Measurements from ENCODE around the gene SORBS2.
"Not testable (repeated sequence)": the region's sequence is repeated elsewhere in the genome, so short reads cannot be mapped to it uniquely, and the experiment has no call there.

The SORBS2 gene

DNA sequence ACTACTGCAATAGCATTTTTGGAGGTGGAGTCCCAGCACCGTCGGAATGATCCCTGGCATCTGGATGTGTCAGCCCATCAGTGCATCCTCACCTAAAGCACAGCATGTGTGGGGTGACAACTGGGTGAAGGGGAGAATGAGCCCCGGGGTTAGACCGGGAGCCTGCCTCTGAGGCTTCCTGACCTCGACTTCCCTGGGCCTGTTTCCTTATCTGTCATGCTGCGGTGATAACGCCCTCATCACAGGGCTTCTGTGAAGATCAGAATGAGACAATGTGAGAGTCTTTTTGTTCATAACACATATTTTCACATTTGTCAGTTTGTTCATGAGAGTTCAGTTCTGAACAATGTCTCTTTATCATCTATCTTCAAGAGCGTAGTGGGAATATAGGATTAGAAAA is 245.6 kb downstream of the SORBS2 start:
- DNase-seq (ENCODE audit: low read depth in 4 of 4, low spot score in 1 of 4) = peak in 1 of 4 experiments; percentile 4

DNA sequence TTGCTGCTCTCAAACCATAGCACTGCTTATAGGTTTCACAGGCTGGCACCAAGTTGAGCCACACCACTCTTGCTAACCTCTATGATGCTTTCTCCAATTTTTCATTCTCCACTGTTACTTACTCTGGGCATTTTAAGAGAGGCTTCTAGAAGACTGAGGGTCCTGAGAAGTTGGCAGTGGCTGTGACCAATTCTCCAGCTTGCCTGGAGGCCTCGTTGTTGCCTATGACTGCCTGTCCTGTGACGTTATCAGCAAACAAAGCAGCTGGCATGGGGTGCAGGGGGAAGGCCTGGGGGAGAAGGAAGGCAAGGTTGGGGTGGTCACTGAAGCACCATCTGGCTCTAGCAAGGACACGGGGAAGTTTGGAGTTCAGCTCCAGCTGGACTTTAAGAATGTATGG is 246.3 kb downstream of the SORBS2 start:
- no peak for DNase-seq (ENCODE audit: low read depth in 4 of 4, low spot score in 1 of 4)

DNA sequence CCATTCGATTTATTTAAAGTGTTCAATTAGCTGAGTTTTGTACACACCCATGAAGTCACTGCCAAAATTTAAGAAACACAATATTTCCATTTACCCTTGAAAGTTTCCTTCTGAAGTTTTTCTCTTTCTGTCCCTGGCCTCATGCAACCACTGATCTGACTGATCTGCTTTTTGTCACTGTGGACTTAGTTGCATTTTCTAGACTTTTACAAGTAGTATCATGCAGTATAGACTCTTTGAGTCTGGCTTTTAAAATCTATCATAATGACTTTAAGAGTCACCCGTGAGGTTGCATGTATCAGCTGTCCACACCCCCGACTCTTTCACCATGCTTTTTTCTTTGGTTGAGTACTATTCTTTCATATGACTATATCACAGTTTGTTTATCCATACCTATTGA is 247.6 kb downstream of the SORBS2 start:
- DNase-seq (ENCODE audit: low read depth in 4 of 4, low spot score in 1 of 4) = no peak

GRCh38 chr4:185562531-185562930 is 249.5 kb downstream of the SORBS2 start:
- no peak for DNase-seq (ENCODE audit: low read depth in 4 of 4, low spot score in 1 of 4)

DNA sequence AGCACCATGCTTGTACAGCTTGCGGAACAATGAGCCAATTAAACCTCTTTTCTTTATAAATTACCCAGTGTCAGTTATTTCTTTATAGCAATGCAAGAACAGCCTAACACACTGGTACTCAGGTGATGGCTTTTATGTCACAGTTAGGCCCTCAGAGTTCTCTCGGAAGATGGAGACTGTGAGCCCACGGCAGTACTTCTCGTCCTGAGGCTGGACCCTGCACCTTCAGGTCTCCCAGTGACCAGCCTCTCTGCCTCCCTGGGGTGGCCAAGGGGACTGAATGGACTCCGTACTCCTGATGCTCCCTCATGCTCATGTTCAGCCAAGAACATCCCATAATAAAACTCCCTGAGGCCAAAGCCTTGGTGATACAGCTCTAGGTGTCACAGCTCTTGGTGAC is 251.7 kb downstream of the SORBS2 start:
- no peak for DNase-seq (ENCODE audit: low read depth in 4 of 4, low spot score in 1 of 4)

- DNase-seq (ENCODE audit: low read depth in 4 of 4, low spot score in 1 of 4) = no peak
These were observed 252.1 kb downstream of the SORBS2 start for GRCh38 chr4:185559915-185560281.

DNA sequence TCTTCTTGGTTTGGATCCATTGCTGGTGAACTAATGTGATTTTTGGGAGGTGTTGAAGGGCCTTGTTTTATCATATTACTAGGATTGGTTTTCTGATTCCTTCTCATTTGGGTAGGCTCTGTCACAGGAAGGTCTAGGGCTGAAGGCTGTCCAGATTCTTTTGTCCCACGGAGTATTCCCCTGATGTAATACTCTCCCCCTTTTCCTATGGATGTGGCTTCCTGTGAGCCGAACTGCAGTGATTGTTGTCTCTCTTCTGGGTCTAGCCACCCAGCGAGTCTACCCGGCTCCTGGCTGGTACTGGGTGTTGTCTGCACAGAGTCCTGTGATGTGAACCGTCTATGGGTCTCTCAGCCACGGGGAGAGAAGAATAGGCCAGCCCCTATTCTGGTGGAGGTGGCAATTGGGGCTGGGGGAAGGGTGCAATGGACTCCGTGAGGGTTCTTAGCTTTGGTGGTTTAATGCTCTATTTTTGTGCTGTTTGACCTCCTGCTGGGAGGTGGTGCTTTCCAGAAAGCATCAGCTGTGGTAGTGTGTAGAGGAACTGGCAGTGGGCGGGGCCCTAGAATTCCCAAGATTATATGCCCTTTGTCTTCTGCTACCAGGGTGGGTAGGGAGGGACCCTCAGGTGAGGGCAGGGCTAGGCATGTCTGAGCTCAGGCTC is 252.6 kb downstream of the SORBS2 start:
- DNase-seq (ENCODE audit: low read depth in 4 of 4, low spot score in 1 of 4) = not testable (repeated sequence)

DNA sequence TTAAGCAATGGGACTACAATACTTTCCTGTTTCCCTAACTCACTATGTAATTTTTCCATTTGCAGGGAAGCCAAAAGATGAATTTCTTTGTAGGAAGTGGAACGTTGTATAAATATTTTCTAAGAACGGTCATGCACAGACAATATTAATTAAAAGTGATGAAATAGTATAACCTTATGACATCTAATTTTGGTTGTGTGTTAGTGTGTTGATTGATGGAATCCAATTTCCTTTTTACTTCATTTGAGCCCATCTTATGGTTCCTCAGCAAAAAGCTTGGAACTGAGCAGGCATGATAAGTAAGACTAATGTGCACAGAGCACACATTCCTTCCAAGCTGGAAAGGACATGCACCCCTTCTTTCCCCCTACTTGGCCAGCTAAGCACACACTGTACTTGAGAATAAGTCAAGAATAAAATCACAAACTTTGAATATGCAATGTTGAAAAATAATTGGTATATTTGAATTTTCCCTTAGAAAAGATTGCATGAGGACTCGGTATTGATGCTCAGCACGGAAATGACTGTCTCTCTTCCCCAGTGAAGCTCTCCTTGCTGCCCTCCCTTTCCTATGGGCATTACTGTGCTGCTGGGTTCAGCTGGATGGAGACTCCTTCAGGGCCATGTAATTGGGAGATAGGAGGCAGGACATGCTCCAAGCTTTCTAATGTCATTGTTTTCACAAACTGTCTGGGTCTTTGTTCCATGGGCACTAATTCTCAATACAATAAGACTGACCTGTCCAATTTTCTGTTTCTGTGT is 257.4 kb downstream of the SORBS2 start:
- no peak for DNase-seq (ENCODE audit: low read depth in 4 of 4, low spot score in 1 of 4)

GRCh38 chr4:185552254-185552653 is 259.7 kb downstream of the SORBS2 start:
- DNase-seq (ENCODE audit: low read depth in 4 of 4, low spot score in 1 of 4) = no peak

DNA sequence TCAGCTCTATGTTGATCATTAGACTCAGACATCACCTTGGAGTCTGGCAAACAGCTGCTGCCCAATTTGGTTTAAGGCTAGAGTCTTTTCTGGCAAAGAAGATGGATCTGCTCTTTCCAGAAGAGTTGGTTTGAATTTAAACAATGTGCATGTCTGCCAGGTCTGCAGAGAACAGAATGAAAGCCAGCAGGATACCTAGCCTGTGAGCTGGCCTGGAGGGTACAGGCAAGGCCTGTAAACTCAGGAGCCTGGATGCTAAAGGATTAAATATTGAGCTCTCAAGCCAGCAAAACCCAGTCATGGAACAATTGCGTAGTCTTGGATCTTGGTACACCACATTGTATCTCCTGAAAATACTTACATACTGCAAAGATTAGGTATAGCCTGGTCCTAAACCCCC is 261.1 kb downstream of the SORBS2 start:
- no peak for DNase-seq (ENCODE audit: low read depth in 4 of 4, low spot score in 1 of 4)

- DNase-seq (ENCODE audit: low read depth in 4 of 4, low spot score in 1 of 4) = no peak
These were observed 262.8 kb downstream of the SORBS2 start for GRCh38 chr4:185549095-185549639.

GRCh38 chr4:185548587-185548986 is 263.4 kb downstream of the SORBS2 start:
- no peak for DNase-seq (ENCODE audit: low read depth in 4 of 4, low spot score in 1 of 4)

GRCh38 chr4:185546335-185546734 is 265.7 kb downstream of the SORBS2 start:
- no peak for DNase-seq (ENCODE audit: low read depth in 4 of 4, low spot score in 1 of 4)

DNA sequence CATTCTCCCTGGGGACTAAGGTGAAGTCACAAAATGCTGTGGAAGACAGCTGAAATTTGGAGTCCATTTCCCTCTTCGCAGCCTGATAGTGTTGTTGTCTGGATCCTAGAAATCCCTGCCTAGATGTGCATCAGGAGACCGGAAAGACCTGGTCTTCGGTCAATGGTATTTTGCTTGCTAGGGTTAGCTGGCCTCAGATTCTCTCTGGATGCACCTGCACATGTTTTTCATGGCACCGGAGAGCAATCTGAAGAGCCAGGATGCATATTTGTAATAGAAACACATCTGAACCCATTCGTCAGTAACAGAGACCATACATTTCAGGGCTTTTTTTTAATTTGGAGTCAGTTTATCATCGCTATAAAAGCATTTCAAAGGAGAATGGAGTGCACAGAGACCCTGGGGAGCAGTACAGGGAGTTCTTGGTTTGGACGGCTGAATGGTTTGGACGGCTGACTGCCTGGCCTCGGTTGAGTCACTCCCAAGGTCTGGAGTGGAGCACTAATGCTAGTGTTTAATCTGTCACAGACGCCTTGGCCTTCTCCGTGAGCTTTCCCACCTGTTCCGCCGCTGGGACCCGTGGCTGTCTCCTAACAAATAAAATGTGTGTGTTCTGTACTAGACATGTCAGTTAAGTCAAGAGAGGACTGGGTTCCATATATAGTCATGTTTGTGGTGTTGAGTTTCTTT is 269.2 kb downstream of the SORBS2 start:
- DNase-seq (ENCODE audit: low read depth in 4 of 4, low spot score in 1 of 4) = no peak

- DNase-seq (ENCODE audit: low read depth in 4 of 4, low spot score in 1 of 4) = no peak
These were observed 270.7 kb downstream of the SORBS2 start for GRCh38 chr4:185541251-185541727.

DNA sequence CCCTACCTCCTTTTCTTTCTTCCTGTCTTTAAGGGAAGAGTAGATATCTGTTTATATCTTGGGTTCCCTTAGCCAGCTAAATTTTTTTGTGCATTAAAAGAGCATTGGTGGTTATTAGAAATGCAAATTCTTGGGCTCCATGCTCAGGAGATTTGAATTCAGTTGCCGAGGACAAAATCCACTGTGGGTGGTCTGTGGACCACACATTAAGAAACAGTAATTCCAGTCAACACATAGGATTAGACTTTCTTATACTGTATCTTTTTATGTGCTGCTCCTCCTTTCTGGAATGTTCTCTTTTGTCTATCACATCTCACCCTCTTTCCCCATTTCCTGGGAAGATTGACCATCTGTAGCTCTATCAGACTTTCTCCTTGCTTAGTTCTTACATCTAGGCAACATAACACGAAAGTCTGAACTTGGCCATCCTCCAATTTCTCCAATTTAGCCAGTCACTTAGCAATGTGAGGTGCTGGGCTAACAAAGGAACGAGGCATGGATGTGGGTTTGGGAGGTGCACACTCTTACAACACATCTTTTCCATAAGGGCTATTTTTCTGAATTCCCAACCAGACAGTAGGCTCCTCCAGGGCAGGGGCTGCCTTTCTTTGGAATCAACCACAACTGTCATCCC is 271.4 kb downstream of the SORBS2 start:
- no peak for DNase-seq (ENCODE audit: low read depth in 4 of 4, low spot score in 1 of 4)

GRCh38 chr4:185540040-185540439 is 272.0 kb downstream of the SORBS2 start:
- no peak for DNase-seq (ENCODE audit: low read depth in 4 of 4, low spot score in 1 of 4)

GRCh38 chr4:185538806-185539205 is 273.2 kb downstream of the SORBS2 start:
- DNase-seq (ENCODE audit: low read depth in 4 of 4, low spot score in 1 of 4) = no peak

GRCh38 chr4:185536411-185536709 is 275.6 kb downstream of the SORBS2 start:
- DNase-seq (ENCODE audit: low read depth in 4 of 4, low spot score in 1 of 4) = no peak

GRCh38 chr4:185535612-185536410 is 276.2 kb downstream of the SORBS2 start:
- DNase-seq (ENCODE audit: low read depth in 4 of 4, low spot score in 1 of 4) = no peak
